ENCODE data around the gene TXNL4A.

The TXNL4A gene

DNA sequence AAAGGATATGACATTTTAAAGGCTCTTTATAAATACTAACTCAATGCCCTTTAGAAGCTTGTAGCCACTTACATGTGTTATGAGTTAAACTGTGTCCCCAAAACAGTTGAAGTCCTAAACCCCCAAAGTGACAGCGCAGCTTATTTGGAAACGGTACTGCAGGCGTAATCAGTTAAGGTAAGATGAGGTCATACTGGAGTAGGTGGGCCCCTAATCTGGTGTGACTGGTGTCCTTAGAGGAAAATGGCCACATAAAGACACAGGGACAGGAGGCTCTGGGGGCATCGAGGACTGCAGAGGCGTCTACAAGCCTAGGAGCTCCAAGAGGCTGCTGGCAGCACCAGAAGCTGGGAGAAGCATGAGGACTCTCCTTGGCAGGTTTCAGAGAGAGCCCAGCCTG is 8.5 kb downstream of the TXNL4A start:
- Histone ChIP-seq H3K27me3 (ENCODE audit: control insufficient read depth in 5 of 5, insufficient read depth in 4 of 5, low read length in 5 of 5) (no peaks in the 10 kb centered on the region), H3K27ac (ENCODE audit: low read depth, low read length) (no peak overlapping the region), H3K36me3 (ENCODE audit: control insufficient read depth in 5 of 5, insufficient read depth in 5 of 5, low read length in 5 of 5) (peaks cover 0 to 30% (median 17%) of the 10 kb centered on the region in 5 donors), H3K4me1 (ENCODE audit: control insufficient read depth in 5 of 5, insufficient read depth in 5 of 5, low read length in 5 of 5) (peaks cover 1 to 13% (median 10%) of the 10 kb centered on the region in 5 donors), H3K4me3 (ENCODE audit: low read depth in 1 of 5, low read length in 5 of 5) (no peak overlapping the region), H3K9ac (ENCODE audit: low read length in 5 of 5) (no peak overlapping the region), H3K9me3 (ENCODE audit: control insufficient read depth in 5 of 5, low read length in 5 of 5) (no peaks in the 10 kb centered on the region)

- Histone ChIP-seq H3K4me1 (ENCODE audit: control insufficient read depth in 5 of 5, insufficient read depth in 5 of 5, low read length in 5 of 5) (peaks cover 0 to 2% (median 0%) of the 10 kb centered on the region in 5 donors), H3K36me3 (ENCODE audit: control insufficient read depth in 5 of 5, insufficient read depth in 5 of 5, low read length in 5 of 5) (peaks cover 0 to 48% (median 36%) of the 10 kb centered on the region in 5 donors)
Observed at GRCh38 chr18:79975985-79976680, 12.2 kb downstream of the TXNL4A start.

GRCh38 chr18:79975043-79975442 is 13.3 kb downstream of the TXNL4A start:
- Histone ChIP-seq H3K9ac (ENCODE audit: low read length in 5 of 5) (no peak overlapping the region), H3K27me3 (ENCODE audit: control insufficient read depth in 5 of 5, insufficient read depth in 4 of 5, low read length in 5 of 5) (no peaks in the 10 kb centered on the region), H3K4me3 (ENCODE audit: low read depth in 1 of 5, low read length in 5 of 5) (no peak overlapping the region), H3K9me3 (ENCODE audit: control insufficient read depth in 5 of 5, low read length in 5 of 5) (no peaks in the 10 kb centered on the region), H3K36me3 (ENCODE audit: control insufficient read depth in 5 of 5, insufficient read depth in 5 of 5, low read length in 5 of 5) (peaks cover 6 to 58% (median 47%) of the 10 kb centered on the region in 5 donors), H3K27ac (ENCODE audit: low read depth, low read length) (no peak overlapping the region), H3K4me1 (ENCODE audit: control insufficient read depth in 5 of 5, insufficient read depth in 5 of 5, low read length in 5 of 5) (peaks cover 0 to 2% (median 0%) of the 10 kb centered on the region in 5 donors)

More at GRCh38 chr18:79975985-79976680, 12.2 kb downstream of the TXNL4A start:
- no peaks in the 10 kb centered on the region for H3K27me3 ChIP-seq (ENCODE audit: control insufficient read depth in 5 of 5, insufficient read depth in 4 of 5, low read length in 5 of 5)
- H3K9ac ChIP-seq (ENCODE audit: low read length in 5 of 5): no peak overlapping the region
- no peak overlapping the region for H3K27ac ChIP-seq (ENCODE audit: low read depth, low read length)
- no peaks in the 10 kb centered on the region for H3K9me3 ChIP-seq (ENCODE audit: control insufficient read depth in 5 of 5, low read length in 5 of 5)
- H3K4me3 ChIP-seq (ENCODE audit: low read depth in 1 of 5, low read length in 5 of 5): no peak overlapping the region

GRCh38 chr18:79974025-79974654 is 14.2 kb downstream of the TXNL4A start:
- H3K4me1 ChIP-seq (ENCODE audit: control insufficient read depth in 5 of 5, insufficient read depth in 5 of 5, low read length in 5 of 5): peaks cover 0 to 2% (median 0%) of the 10 kb centered on the region in 5 donors
- no peak overlapping the region for H3K4me3 ChIP-seq (ENCODE audit: low read depth in 1 of 5, low read length in 5 of 5)
- no peak overlapping the region for H3K27ac ChIP-seq (ENCODE audit: low read depth, low read length)
- H3K9ac ChIP-seq (ENCODE audit: low read length in 5 of 5): no peak overlapping the region
- peaks cover 6 to 63% (median 49%) of the 10 kb centered on the region in 5 donors for H3K36me3 ChIP-seq (ENCODE audit: control insufficient read depth in 5 of 5, insufficient read depth in 5 of 5, low read length in 5 of 5)
- no peaks in the 10 kb centered on the region for H3K9me3 ChIP-seq (ENCODE audit: control insufficient read depth in 5 of 5, low read length in 5 of 5)
- H3K27me3 ChIP-seq (ENCODE audit: control insufficient read depth in 5 of 5, insufficient read depth in 4 of 5, low read length in 5 of 5): no peaks in the 10 kb centered on the region

- H3K4me3 ChIP-seq (ENCODE audit: low read depth in 1 of 5, low read length in 5 of 5): no peak overlapping the region
- H3K27me3 ChIP-seq (ENCODE audit: control insufficient read depth in 5 of 5, insufficient read depth in 4 of 5, low read length in 5 of 5): no peaks in the 10 kb centered on the region
- H3K27ac ChIP-seq (ENCODE audit: low read depth, low read length): no peak overlapping the region
- H3K36me3 ChIP-seq (ENCODE audit: control insufficient read depth in 5 of 5, insufficient read depth in 5 of 5, low read length in 5 of 5): peaks cover 6 to 61% (median 47%) of the 10 kb centered on the region in 5 donors
- peaks cover 0 to 2% (median 0%) of the 10 kb centered on the region in 5 donors for H3K4me1 ChIP-seq (ENCODE audit: control insufficient read depth in 5 of 5, insufficient read depth in 5 of 5, low read length in 5 of 5)
- no peaks in the 10 kb centered on the region for H3K9me3 ChIP-seq (ENCODE audit: control insufficient read depth in 5 of 5, low read length in 5 of 5)
- H3K9ac ChIP-seq (ENCODE audit: low read length in 5 of 5): no peak overlapping the region
Observed at GRCh38 chr18:79973517-79973916, 14.8 kb downstream of the TXNL4A start.

DNA sequence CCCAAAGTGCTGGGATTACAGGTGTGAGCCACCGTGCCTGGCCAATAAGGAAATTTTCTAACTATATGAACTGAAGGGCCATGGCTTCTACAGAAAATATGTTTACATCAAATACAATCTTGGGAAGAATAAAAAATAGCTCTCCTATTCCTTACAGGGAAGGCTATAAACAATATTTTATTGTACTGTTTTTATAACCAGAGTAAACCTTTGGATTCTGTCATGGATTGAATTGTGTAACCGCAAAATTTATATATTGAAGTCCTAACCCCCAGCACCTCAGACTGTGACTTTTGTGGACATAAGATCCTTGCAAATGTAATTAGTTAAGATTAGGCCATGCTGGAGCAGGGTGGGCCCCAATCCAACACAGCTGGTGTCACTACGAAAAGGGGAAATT is 15.6 kb downstream of the TXNL4A start:
- no peaks in the 10 kb centered on the region for H3K4me1 ChIP-seq (ENCODE audit: control insufficient read depth in 5 of 5, insufficient read depth in 5 of 5, low read length in 5 of 5)

GRCh38 chr18:79971986-79972385 is 16.4 kb downstream of the TXNL4A start:
- Histone ChIP-seq H3K27me3 (ENCODE audit: control insufficient read depth in 5 of 5, insufficient read depth in 4 of 5, low read length in 5 of 5) (no peaks in the 10 kb centered on the region), H3K4me1 (ENCODE audit: control insufficient read depth in 5 of 5, insufficient read depth in 5 of 5, low read length in 5 of 5) (peaks cover 0 to 5% (median 0%) of the 10 kb centered on the region in 5 donors), H3K9me3 (ENCODE audit: control insufficient read depth in 5 of 5, low read length in 5 of 5) (no peaks in the 10 kb centered on the region), H3K27ac (ENCODE audit: low read depth, low read length) (no peak overlapping the region), H3K36me3 (ENCODE audit: control insufficient read depth in 5 of 5, insufficient read depth in 5 of 5, low read length in 5 of 5) (peaks cover 6 to 65% (median 47%) of the 10 kb centered on the region in 5 donors), H3K9ac (ENCODE audit: low read length in 5 of 5) (no peak overlapping the region), H3K4me3 (ENCODE audit: low read depth in 1 of 5, low read length in 5 of 5) (no peak overlapping the region)

More for the DNA sequence above, 15.6 kb downstream of the TXNL4A start:
- no peak overlapping the region for H3K27ac ChIP-seq (ENCODE audit: low read depth, low read length)
- no peak overlapping the region for H3K9ac ChIP-seq (ENCODE audit: low read length in 5 of 5)
- H3K36me3 ChIP-seq (ENCODE audit: control insufficient read depth in 5 of 5, insufficient read depth in 5 of 5, low read length in 5 of 5): peaks cover 6 to 64% (median 47%) of the 10 kb centered on the region in 5 donors
- H3K27me3 ChIP-seq (ENCODE audit: control insufficient read depth in 5 of 5, insufficient read depth in 4 of 5, low read length in 5 of 5): no peaks in the 10 kb centered on the region
- H3K4me3 ChIP-seq (ENCODE audit: low read depth in 1 of 5, low read length in 5 of 5): no peak overlapping the region
- H3K9me3 ChIP-seq (ENCODE audit: control insufficient read depth in 5 of 5, low read length in 5 of 5): no peaks in the 10 kb centered on the region

DNA sequence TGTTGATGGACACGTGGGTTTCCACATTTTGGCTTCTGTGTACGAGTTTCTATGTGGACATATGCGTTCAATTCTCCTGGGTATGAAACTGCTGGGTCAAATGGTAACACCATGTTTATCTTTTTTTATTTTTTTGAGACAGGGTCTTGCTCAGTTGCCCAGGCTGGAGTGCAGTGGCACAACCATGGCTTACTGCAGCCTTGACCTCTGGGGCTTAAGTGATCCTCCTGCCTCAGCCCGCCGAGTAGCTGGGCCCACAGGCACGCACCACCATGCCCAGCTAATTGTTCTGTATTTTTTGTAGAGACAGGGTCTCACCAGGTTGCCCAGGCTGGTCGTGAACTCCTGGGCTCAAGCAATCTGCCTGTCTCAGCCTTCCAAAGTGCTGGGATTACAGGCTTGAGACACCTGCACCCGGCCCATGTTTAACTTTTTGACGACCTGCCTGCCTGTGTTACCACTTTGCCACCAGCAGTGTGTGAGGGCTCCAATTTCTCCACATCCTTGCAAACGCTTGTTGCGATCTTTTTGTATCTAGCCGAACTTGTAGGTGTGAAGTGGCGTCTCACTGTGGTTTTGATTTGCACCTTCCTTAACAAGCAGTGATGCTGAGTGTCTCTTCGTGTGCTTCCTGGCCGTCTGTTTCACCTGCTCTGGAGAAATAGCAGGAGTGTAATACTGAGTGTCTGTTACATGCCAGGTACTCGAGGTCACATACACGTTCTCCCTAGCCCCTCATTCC is 17.0 kb downstream of the TXNL4A start:
- H3K36me3 ChIP-seq (ENCODE audit: control insufficient read depth in 5 of 5, insufficient read depth in 5 of 5, low read length in 5 of 5): peaks cover 6 to 63% (median 45%) of the 10 kb centered on the region in 5 donors
- H3K27ac ChIP-seq (ENCODE audit: low read depth, low read length): no peak overlapping the region
- no peak overlapping the region for H3K4me3 ChIP-seq (ENCODE audit: low read depth in 1 of 5, low read length in 5 of 5)

DNA sequence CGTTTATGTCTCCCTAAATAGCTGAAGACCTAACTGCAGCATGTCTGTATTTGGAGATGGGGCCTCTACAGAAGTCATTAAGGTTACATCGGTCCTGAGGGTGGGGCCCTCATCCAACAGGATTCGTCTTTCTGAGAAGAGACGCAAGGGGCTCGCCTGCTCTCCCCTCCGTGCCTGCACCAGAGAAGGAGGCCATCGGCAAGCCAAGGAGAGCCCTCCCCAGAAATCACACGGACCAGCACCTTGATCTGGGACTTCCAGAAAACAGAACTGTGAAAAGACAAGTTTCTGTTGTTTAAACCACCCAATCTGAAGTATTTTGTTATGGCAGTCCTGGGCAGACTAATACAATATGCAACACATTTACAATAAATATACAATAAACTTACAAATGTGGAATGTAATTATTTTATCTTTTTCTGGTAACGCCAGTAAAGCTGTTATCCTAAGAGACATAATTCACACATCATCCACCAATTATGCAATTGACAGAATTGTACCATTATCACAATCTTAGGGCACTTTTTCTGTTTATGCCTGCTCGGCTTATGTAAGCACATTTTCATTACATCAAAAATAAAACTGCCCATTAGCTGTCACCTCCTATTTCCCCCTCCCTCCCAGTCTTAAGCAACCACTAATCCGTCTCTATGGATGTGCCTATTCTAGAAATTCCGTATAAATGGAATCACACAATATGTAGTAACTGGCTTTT is 17.8 kb downstream of the TXNL4A start:
- H3K27ac ChIP-seq (ENCODE audit: low read depth, low read length): no peak overlapping the region
- H3K9me3 ChIP-seq (ENCODE audit: control insufficient read depth in 5 of 5, low read length in 5 of 5): no peaks in the 10 kb centered on the region
- peaks cover 6 to 55% (median 43%) of the 10 kb centered on the region in 5 donors for H3K36me3 ChIP-seq (ENCODE audit: control insufficient read depth in 5 of 5, insufficient read depth in 5 of 5, low read length in 5 of 5)
- no peak overlapping the region for H3K9ac ChIP-seq (ENCODE audit: low read length in 5 of 5)
- peaks cover under 1 to 7% (median 1%) of the 10 kb centered on the region in 5 donors for H3K4me1 ChIP-seq (ENCODE audit: control insufficient read depth in 5 of 5, insufficient read depth in 5 of 5, low read length in 5 of 5)
- no peak overlapping the region for H3K4me3 ChIP-seq (ENCODE audit: low read depth in 1 of 5, low read length in 5 of 5)
- H3K27me3 ChIP-seq (ENCODE audit: control insufficient read depth in 5 of 5, insufficient read depth in 4 of 5, low read length in 5 of 5): no peaks in the 10 kb centered on the region

More for the DNA sequence above, 17.0 kb downstream of the TXNL4A start:
- Histone ChIP-seq H3K27me3 (ENCODE audit: control insufficient read depth in 5 of 5, insufficient read depth in 4 of 5, low read length in 5 of 5) (no peaks in the 10 kb centered on the region), H3K4me1 (ENCODE audit: control insufficient read depth in 5 of 5, insufficient read depth in 5 of 5, low read length in 5 of 5) (peaks cover 0 to 5% (median 0%) of the 10 kb centered on the region in 5 donors), H3K9ac (ENCODE audit: low read length in 5 of 5) (no peak overlapping the region), H3K9me3 (ENCODE audit: control insufficient read depth in 5 of 5, low read length in 5 of 5) (no peaks in the 10 kb centered on the region)
